Measurements from ENCODE around the gene ATXN1.

The ATXN1 gene

GRCh38 chr6:16717275-16717942 lies 43.9 kb downstream of the ATXN1 start:
- no peaks in the 10 kb centered on the region for H3K27me3 ChIP-seq (replicated peaks)
- no peak for DNase-seq
- no peak for TF ChIP-seq CTCF (IDR thresholded peaks at IDR 0.05; ENCODE audit: low read depth, low read length, missing control alignments)
- H3K27ac ChIP-seq, result no peak overlapping the region
- H3K4me3 ChIP-seq (ENCODE audit: low read depth, low read length), result no peak overlapping the region
- in situ Hi-C loops (cut with HindIII; ENCODE audit: low pct_ligation_motif_present, low sequenced_read_pairs), result no loop called here
- peaks cover 3% of the 10 kb centered on the region for H3K36me3 ChIP-seq (replicated peaks)

DNA sequence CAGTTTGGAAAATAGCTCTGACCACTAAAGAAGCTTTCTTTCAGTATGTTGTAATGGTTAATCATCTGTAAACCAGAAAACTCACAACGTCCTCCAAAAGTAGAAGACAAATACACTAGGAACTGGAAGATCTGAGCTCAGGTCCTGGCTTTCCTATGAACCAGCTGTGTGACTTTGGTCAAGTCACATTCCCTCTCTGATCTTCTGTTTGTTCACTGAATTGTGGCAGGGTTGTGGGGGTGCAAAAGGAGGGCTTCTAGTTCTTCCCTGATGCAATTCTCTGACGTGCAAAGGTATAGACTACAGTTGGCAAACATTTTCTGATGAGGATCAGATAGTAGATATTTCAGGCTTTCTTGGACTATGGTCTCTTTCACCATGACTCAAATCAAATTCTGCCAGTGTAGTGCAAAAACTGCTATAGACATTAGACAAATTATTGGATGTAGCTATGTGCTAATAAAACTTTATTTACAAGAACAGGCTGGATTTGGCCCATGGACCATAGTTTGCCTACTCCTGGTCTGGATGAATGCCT lies 44.9 kb downstream of the ATXN1 start:
- in situ Hi-C loops (cut with HindIII; ENCODE audit: low pct_ligation_motif_present, low sequenced_read_pairs), result no loop called here
- no peak for TF ChIP-seq CTCF (IDR thresholded peaks at IDR 0.05; ENCODE audit: low read depth, low read length, missing control alignments)
- Histone ChIP-seq H3K4me3 (ENCODE audit: low read depth, low read length) (no peak overlapping the region), H3K36me3 (replicated peaks) (peaks cover 3% of the 10 kb centered on the region), H3K27ac (no peak overlapping the region), H3K27me3 (replicated peaks) (no peaks in the 10 kb centered on the region)
- no peak for DNase-seq

DNA sequence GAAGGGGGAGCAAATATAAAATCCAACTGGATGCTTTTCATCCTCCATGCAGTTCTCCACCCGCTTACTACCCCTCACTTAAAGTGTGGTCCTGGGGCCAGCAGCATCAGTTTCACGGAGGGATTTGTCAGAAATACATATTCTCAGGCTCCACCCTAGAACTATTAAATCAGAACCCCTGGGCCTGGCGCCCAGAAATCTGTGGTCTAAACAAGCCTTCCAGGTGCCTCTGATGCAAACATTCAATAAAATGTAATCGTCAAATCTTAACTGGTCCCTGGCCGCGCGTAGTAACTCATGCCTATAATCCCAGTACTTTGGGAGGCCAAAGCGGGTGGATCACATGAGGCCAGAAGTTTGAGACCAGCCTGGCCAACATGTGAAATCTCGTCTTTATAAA lies 47.7 kb downstream of the ATXN1 start:
- Histone ChIP-seq H3K4me3 (ENCODE audit: low read depth, low read length) (no peak overlapping the region), H3K36me3 (replicated peaks) (peaks cover 3% of the 10 kb centered on the region), H3K27me3 (replicated peaks) (no peaks in the 10 kb centered on the region), H3K27ac (peak overlapping the region; percentile 94)
- DNase-seq, result no peak
- in situ Hi-C loops (cut with HindIII; ENCODE audit: low pct_ligation_motif_present, low sequenced_read_pairs), result no loop called here
- no peak for TF ChIP-seq CTCF (IDR thresholded peaks at IDR 0.05; ENCODE audit: low read depth, low read length, missing control alignments)

GRCh38 chr6:16712931-16713484 lies 48.3 kb downstream of the ATXN1 start:
- DNase-seq, result peak; percentile 83
- Histone ChIP-seq H3K27ac (peak overlapping the region; percentile 94), H3K36me3 (replicated peaks) (peaks cover 3% of the 10 kb centered on the region), H3K27me3 (replicated peaks) (no peaks in the 10 kb centered on the region), H3K4me3 (ENCODE audit: low read depth, low read length) (peak overlapping the region; percentile 29)
- peak; percentile 68 for TF ChIP-seq CTCF (IDR thresholded peaks at IDR 0.05; ENCODE audit: low read depth, low read length, missing control alignments)
- in situ Hi-C loops (cut with HindIII; ENCODE audit: low pct_ligation_motif_present, low sequenced_read_pairs), result no loop called here

DNA sequence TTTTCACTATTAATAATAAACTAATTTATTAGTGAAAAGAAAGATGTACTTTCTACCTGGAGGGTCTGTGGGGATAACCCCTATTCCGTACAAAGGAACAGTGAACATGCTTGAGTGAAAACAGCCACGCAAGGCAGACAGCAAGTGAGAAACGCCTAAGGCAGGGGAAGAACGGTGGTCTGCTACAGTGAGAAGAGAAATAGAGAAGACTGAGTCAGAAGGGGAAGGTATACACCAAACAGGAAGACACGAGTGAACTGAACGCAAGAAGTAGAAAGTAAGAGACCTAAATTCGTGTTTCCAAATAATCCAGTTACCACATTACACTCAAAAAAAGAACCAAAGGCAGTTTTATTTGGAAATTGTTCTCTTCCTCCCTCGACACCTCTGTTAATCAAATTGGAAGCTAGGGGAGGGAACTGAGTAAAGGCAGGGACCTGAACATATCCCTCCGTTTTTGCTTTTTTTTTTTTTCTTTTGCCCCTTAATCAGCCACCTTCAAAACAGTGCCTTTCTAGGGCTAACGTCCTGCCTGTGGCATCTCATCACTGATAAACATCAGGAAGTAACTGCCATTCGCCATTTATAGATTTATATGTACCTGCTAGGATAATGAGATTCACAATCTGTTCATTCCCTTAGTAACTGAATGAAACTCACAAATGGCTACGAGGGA lies 48.9 kb downstream of the ATXN1 start:
- in situ Hi-C loops (cut with HindIII; ENCODE audit: low pct_ligation_motif_present, low sequenced_read_pairs), result no loop called here
- no peak for TF ChIP-seq CTCF (IDR thresholded peaks at IDR 0.05; ENCODE audit: low read depth, low read length, missing control alignments)
- Histone ChIP-seq H3K27ac (peak overlapping the region; percentile 94), H3K27me3 (replicated peaks) (no peaks in the 10 kb centered on the region), H3K36me3 (replicated peaks) (peaks cover 2% of the 10 kb centered on the region), H3K4me3 (ENCODE audit: low read depth, low read length) (peak overlapping the region; percentile 18)
- no peak for DNase-seq

Measured in brain microvascular endothelial cell (primary cell).